Measurements from ENCODE around the gene HECTD1. TPM values are rescaled to one million over a fixed set of nuclear protein-coding genes. Genes with fewer than 3 reads are reported as not detected.
"Not testable (repeated sequence)": the region's sequence is repeated elsewhere in the genome, so short reads cannot be mapped to it uniquely, and the experiment has no call there.

HECTD1 gene
- total RNA-seq (2014; rRNA removed; shearing (Covaris generic); ENCODE audit: low replicate concordance): 37.7 and 51.3 TPM in 2 replicates

GRCh38 chr14:31207755-31208545 is at the start of gene HECTD1:
Gene HECTD1, minus strand, starts transcription at chr14:31207793. Its CDS starts 1,857 bp downstream, at chr14:31205936.
- DNase-seq: peak; percentile 87
- no peaks in the 10 kb centered on the region for H3K27me3 ChIP-seq
- peak within 1 kb of the TSS; percentile 66 for H3K4me3 ChIP-seq
- no peaks in the 10 kb centered on the region for H3K9me3 ChIP-seq
- peaks cover 15% of the 10 kb centered on the region for H3K36me3 ChIP-seq

DNA sequence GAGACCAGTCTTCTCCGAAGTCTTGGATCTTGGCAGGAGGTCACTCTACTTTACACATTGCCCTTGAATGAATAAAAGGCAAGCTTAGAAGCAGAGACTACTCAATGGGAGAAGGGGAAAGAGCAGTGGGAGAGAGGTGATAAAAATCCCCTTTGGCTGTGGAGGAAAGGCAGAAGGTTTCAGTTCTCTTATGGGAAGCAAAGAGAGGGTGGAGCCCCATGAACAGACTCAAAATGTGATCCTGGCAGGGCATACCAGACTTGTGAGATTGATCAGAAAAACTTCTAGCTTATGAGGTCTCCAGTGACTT is 49.6 kb upstream of the HECTD1 start:
- H3K36me3 ChIP-seq: no peaks in the 10 kb centered on the region
- H3K9me3 ChIP-seq: no peaks in the 10 kb centered on the region
- no peak for DNase-seq
- no peak overlapping the region for H3K4me3 ChIP-seq
- H3K27me3 ChIP-seq: no peaks in the 10 kb centered on the region

- no peak for DNase-seq
- no peak overlapping the region for H3K4me3 ChIP-seq
- no peaks in the 10 kb centered on the region for H3K27me3 ChIP-seq
- H3K36me3 ChIP-seq: no peaks in the 10 kb centered on the region
- no peaks in the 10 kb centered on the region for H3K9me3 ChIP-seq
Observed at GRCh38 chr14:31256534-31257243, 49.1 kb upstream of the HECTD1 start.

- not testable (repeated sequence) for H3K27me3 ChIP-seq, H3K4me3 ChIP-seq, H3K36me3 ChIP-seq, H3K9me3 ChIP-seq, DNase-seq
Observed at GRCh38 chr14:31255918-31256317, 48.3 kb upstream of the HECTD1 start.

DNA sequence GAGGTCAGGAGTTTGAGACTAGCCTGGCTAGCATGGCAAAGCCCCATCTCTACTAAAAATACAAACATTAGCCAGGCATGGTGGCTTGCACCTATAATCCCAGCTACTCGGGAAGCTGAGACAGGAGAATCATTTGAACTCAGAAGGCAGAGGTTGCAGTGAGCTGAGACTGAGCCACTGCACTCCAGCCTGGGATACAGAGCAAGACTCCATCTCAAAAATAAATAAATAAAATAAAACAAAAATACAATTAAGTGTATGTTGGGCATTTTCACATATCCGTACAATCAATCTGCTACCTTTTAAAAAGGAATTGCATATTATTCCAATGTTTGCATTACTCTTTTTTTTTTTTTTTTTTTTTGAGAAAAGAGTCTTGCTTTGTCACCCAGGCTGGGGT is 47.7 kb upstream of the HECTD1 start:
- H3K36me3 ChIP-seq: no peaks in the 10 kb centered on the region
- H3K27me3 ChIP-seq: no peaks in the 10 kb centered on the region
- no peak for DNase-seq
- H3K4me3 ChIP-seq: no peak overlapping the region
- H3K9me3 ChIP-seq: no peaks in the 10 kb centered on the region

DNA sequence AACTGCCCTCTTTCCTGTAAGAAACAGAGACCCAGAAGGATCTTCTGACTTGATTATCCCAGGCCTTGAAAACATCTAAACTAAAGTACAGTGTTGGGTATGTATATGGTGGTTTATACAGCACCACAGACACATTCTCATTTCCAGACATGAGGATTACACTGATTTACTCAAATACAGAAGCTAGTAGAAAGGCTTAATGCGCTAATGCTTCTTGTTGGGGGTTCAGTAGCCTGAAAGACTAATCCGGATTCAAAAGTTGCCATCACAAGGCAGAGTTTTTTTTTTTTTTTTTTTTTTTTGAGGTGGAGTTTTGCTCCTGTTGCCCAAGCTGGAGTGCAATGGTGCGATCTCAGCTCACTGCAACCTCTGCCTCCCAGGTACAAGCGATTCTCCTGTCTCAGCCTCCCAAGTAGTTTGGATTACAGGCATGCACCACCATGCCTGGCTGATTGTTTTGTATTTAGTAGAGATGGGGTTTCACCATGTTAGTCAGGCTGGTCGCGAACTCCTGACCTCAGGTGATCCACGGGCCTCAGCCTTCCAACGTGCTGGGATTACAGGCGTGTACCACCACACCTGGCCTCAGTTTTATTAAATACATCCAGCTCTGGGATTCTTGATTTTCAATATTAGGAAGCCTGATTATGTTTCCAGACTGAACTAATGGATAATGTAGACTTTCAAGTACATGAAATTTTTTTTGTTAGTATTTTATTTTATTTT is 46.3 kb upstream of the HECTD1 start:
- H3K36me3 ChIP-seq: no peaks in the 10 kb centered on the region
- no peaks in the 10 kb centered on the region for H3K9me3 ChIP-seq
- H3K4me3 ChIP-seq: no peak overlapping the region
- no peaks in the 10 kb centered on the region for H3K27me3 ChIP-seq
- DNase-seq: no peak

DNA sequence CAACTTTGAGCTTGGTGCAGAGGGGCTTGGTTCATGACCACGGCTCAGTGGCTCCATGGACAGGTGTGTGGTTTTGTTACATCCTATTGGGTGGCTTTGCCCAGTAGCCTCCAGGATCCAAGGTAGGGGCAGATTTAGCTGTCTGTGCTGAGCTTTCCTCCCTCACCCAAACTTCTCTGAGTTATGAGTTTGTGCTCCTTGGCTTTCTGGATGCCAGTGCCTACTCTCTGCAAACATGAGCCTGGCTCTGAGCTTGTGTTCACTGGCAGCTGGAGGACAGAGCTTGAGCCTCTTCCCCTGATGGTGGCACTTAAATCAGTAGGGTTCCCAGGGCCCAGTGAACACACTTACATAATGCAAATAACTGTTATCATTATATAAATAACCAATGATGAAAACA is 45.3 kb upstream of the HECTD1 start:
- H3K9me3 ChIP-seq: no peaks in the 10 kb centered on the region

GRCh38 chr14:31251028-31251958 is 43.7 kb upstream of the HECTD1 start:
- Histone ChIP-seq H3K4me3 (no peak overlapping the region), H3K36me3 (no peaks in the 10 kb centered on the region), H3K27me3 (no peaks in the 10 kb centered on the region), H3K9me3 (no peaks in the 10 kb centered on the region)
- peak; percentile 8 for DNase-seq

More for the DNA sequence above, 45.3 kb upstream of the HECTD1 start:
- no peak for DNase-seq
- Histone ChIP-seq H3K4me3 (no peak overlapping the region), H3K36me3 (no peaks in the 10 kb centered on the region), H3K27me3 (no peaks in the 10 kb centered on the region)

DNA sequence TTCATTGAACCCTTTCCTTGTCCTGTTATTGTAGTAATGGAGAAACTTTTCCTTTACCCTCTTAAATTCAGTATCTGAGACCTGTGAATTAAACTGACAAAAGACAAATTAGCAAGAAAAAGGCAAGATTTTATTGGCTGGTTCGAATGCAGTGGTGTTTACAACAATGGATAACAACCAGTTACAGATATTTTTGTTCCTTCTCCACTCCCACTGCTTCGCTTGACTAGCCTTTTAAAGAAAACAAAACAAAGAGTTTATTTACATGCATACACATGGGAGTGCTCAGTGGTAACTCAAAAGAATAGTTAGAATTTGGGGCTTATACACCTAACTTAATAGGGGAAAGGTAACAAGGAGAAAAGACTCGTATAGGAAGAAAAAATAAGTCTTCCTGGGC is 37.0 kb upstream of the HECTD1 start:
- Histone ChIP-seq H3K36me3 (no peaks in the 10 kb centered on the region), H3K27me3 (no peaks in the 10 kb centered on the region), H3K9me3 (no peaks in the 10 kb centered on the region), H3K4me3 (no peak overlapping the region)
- no peak for DNase-seq

DNA sequence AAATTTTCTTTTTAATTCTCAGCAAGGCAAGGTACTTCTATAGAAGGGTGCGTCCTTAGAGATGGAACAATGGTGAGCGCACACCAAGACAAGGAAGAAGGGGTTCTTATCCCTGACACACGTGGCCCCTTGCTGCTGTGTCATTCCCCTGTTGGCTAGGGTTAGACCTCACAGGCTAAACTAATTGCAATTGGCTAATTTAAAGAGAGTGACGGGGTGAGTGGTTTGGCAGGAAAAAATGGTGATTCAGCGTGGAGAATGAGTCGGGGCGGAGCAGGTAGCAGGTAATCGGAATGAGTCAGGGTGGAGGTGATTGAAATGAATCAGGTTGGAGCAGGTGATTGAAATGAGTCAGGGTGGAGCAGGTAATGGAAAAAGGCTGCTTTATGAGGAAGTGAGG is 36.3 kb upstream of the HECTD1 start:
- no peak overlapping the region for H3K4me3 ChIP-seq
- H3K27me3 ChIP-seq: no peaks in the 10 kb centered on the region
- DNase-seq: no peak

GRCh38 chr14:31242161-31242940 is 34.8 kb upstream of the HECTD1 start:
- not testable (repeated sequence) for H3K27me3 ChIP-seq, H3K4me3 ChIP-seq, H3K36me3 ChIP-seq, DNase-seq, H3K9me3 ChIP-seq

More for the DNA sequence above, 36.3 kb upstream of the HECTD1 start:
- H3K9me3 ChIP-seq: no peaks in the 10 kb centered on the region
- H3K36me3 ChIP-seq: no peaks in the 10 kb centered on the region

DNA sequence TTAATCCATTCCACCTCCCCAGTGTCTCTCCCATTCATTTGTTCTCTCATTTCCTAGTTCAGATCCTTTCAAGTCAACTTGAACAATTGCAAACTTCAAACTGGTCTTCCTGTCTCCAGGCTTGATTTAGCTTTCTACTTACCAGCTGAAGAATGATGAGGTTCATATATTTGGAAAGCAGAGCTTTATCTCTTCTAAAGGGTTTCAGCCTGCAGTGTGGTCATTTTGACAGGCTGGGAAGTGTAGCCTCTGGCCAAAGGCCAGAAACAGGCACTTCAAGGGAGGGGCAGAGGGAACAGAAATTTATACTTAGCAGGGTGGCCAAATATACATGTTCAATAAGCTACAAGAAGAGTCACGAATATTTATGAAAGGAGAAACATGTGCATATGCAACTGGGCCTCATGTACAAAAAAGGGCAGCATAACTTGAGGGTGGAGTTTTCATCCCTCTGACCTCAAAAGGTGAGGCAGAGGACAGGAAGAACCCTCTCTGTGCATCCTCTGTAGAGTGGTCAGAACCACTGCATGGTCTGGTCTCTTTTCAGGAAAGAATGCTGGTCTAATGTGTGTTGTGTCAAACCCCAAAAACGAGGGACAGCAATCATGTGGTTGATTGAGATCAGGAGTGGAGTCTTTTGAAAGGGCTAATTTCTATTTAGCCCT is 34.0 kb upstream of the HECTD1 start:
- no peak for DNase-seq
- Histone ChIP-seq H3K4me3 (no peak overlapping the region), H3K9me3 (no peaks in the 10 kb centered on the region)

DNA sequence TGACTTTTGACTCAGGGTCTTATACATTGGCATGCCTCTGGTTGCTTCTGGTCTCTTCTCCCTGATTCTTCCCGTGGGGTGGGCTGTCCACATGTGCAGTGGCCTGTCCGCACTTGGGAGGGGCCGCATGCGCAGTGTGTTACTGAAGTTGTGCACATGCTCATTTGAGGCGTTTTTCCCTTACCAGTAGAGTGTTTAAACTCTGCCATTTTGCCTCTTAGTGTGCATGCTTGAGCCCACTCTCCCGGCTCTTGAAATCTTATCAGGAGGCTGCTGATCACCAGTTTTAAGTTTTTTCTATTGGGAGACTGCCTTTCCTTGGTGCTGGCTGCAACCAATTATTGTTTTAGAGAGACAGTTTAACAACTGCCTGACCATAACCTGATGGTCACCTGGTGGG is 32.1 kb upstream of the HECTD1 start:
- H3K36me3 ChIP-seq: no peaks in the 10 kb centered on the region
- no peak for DNase-seq

More for the DNA sequence above, 34.0 kb upstream of the HECTD1 start:
- H3K27me3 ChIP-seq: no peaks in the 10 kb centered on the region
- no peaks in the 10 kb centered on the region for H3K36me3 ChIP-seq

GRCh38 chr14:31235462-31235861 is 27.9 kb upstream of the HECTD1 start:
- Histone ChIP-seq H3K4me3 (no peak overlapping the region), H3K27me3 (no peaks in the 10 kb centered on the region)
- DNase-seq: no peak

More for the DNA sequence above, 32.1 kb upstream of the HECTD1 start:
- Histone ChIP-seq H3K9me3 (no peaks in the 10 kb centered on the region), H3K4me3 (no peak overlapping the region), H3K27me3 (no peaks in the 10 kb centered on the region)

GRCh38 chr14:31232081-31232480 is 24.5 kb upstream of the HECTD1 start:
- H3K27me3 ChIP-seq: no peaks in the 10 kb centered on the region
- no peak overlapping the region for H3K4me3 ChIP-seq
- H3K36me3 ChIP-seq: no peaks in the 10 kb centered on the region
- H3K9me3 ChIP-seq: no peaks in the 10 kb centered on the region
- no peak for DNase-seq

More at GRCh38 chr14:31235462-31235861, 27.9 kb upstream of the HECTD1 start:
- Histone ChIP-seq H3K36me3 (no peaks in the 10 kb centered on the region), H3K9me3 (no peaks in the 10 kb centered on the region)

Data from MG63 (cell line).